Right lobe of liver (tissue), 6 donors: ENCODE results near the gene TNS3. TPM values are rescaled to one million over a fixed set of nuclear protein-coding genes. Genes with fewer than 3 reads are reported as not detected.
A peak's percentile ranks its signal among the peaks of the same experiment; 100 is the strongest.
"Not testable (repeated sequence)": the region's sequence is repeated elsewhere in the genome, so short reads cannot be mapped to it uniquely, and the experiment has no call there.

Source experiments
- ATAC-seq, 4 donors: fragments of 200-7000 bp; cut with Tn5 transposase; one replicate each; pipeline ENCODE4 v1.9.1; 2020; ENCODE audit warnings: mild to moderate bottlenecking in 4 of 4, moderate library complexity in 4 of 4
- DNase-seq, 3 donors: peaks; one replicate each; pipeline ENCODE4 v3.0.0-alpha.2; 2020
- H3K27ac ChIP-seq, 3 donors: fragments of 200-600 bp; one replicate each; pipeline ENCODE4 v1.8.0; 2022
- H3K27me3 ChIP-seq, 2 donors: fragments of 200-600 bp; one replicate each; pipeline ENCODE4 v1.8.0; 2022
- H3K36me3 ChIP-seq, 4 donors: fragments of 200-600 bp; sonication (generic) in 1 of 4; one replicate each; pipeline versions ENCODE4 v1.5.1 to v1.8.0; 2017 to 2022; ENCODE audit warnings: control low read depth in 1 of 4
- H3K4me1 ChIP-seq, 4 donors: fragments of 200-600 bp; sonication (generic) in 1 of 4; one replicate each; pipeline versions ENCODE4 v1.5.1 to v1.8.0; 2017 to 2022; ENCODE audit warnings: control low read depth in 1 of 4
- H3K4me3 ChIP-seq, 3 donors: fragments of 200-600 bp; one replicate each; pipeline ENCODE4 v1.8.0; 2022
- H3K9me3 ChIP-seq, 4 donors: fragments of 200-600 bp; sonication (generic) in 1 of 4; one replicate each; pipeline versions ENCODE4 v1.5.1 to v1.8.0; 2017 to 2022; ENCODE audit warnings: control low read depth in 1 of 4
- CTCF ChIP-seq, 4 donors: fragments of 200-600 bp in 3 of 4; fragments of 450-650 bp in 1 of 4; IDR thresholded peaks; one replicate each; pipeline versions ENCODE4 v1.5.1 to v1.8.0; 2016 to 2022; ENCODE audit warnings: antibody characterized with exemption in 4 of 4, mild to moderate bottlenecking in 2 of 4
- POLR2A ChIP-seq: fragments of 450-650 bp; IDR thresholded peaks from one replicate; pipeline ENCODE4 v1.6.1; 2017; ENCODE audit warnings: antibody characterized with exemption, mild to moderate bottlenecking
- WGBS: methylation state at CpG from one replicate; pipeline ENCODE4 v1.1.6; 2018; ENCODE audit warnings: low coverage, low lambda C conversion rate; ENCODE audit not compliant: insufficient coverage; ENCODE audit errors: missing lambda C conversion rate; 5-methylcytosine and 5-hydroxymethylcytosine counted together
- intact Hi-C, 2 donors: fragments of 100-400 bp; cut with DNase I; formaldehyde crosslinking; loops; one replicate each; pipeline versions ENCODE4 v1.11.2 to v1.14.1; 2022
- total RNA-seq, 6 experiments: library from RNA; depleted of rRNA in 2 of 6; stranded (reverse); fragments of >200 nt in 2 of 6; fragmentation: NEBNext Ultra II Directional in 3 of 6; extraction: Animal tissue kit (Norgen Biotek cat#: 25700) in 3 of 6; gene quantifications; one replicate each; pipeline versions ENCODE4 v1.1.0 to v1.2.4, GENCODE V29; 2016 to 2023
- donor health status: DM: no; HTN: yes; CAD: no.
- donor health status: DM: no; HTN: no; CAD: no.
- donor health status: DM: no; HTN: no; CAD: no.
- donor health status: DM: no; HTN: yes; CAD: no.
- donor health status: DM: no; HTN: yes; CAD: no.

TNS3 gene
- total RNA-seq, 6 experiments from 2014 or later, result 51.2 to 95.0 (median 58.4) TPM

GRCh38 chr7:47543056-47543455 is 38.9 kb downstream of the TNS3 start:
- Histone ChIP-seq H3K9me3 (no peaks in the 10 kb centered on the region), H3K4me3 (no peak overlapping the region), H3K27me3 (no peaks in the 10 kb centered on the region), H3K27ac (no peak overlapping the region), H3K36me3 (peaks cover 0 to 6% (median 0%) of the 10 kb centered on the region in 4 donors), H3K4me1 (peaks cover 0 to 19% (median 12%) of the 10 kb centered on the region in 4 donors)
- TF ChIP-seq CTCF (IDR thresholded peaks at IDR 0.05) (no peak), POLR2A (no peak)
- no CpG with 5 or more reads among the region's 4 CpGs for WGBS
- intact Hi-C loops, result no loop called here
- DNase-seq, result no peak
- ATAC-seq, result no peak

GRCh38 chr7:47542051-47542450 is 39.9 kb downstream of the TNS3 start:
- peaks cover 0 to 6% (median 0%) of the 10 kb centered on the region in 4 donors for H3K36me3 ChIP-seq
- no peaks in the 10 kb centered on the region for H3K27me3 ChIP-seq
- H3K4me3 ChIP-seq, result no peak overlapping the region
- ATAC-seq, result no peak
- H3K27ac ChIP-seq, result no peak overlapping the region
- DNase-seq, result no peak
- peaks cover 0 to 27% (median 17%) of the 10 kb centered on the region in 4 donors for H3K4me1 ChIP-seq
- intact Hi-C loops, result no loop called here
- H3K9me3 ChIP-seq, result no peaks in the 10 kb centered on the region
- 78% methylated on average over 1 of the region's 3 CpGs for WGBS
- TF ChIP-seq POLR2A (no peak), CTCF (IDR thresholded peaks at IDR 0.05) (no peak)

GRCh38 chr7:47541485-47541884 is 40.4 kb downstream of the TNS3 start:
- peaks cover 0 to 32% (median 18%) of the 10 kb centered on the region in 4 donors for H3K4me1 ChIP-seq
- H3K27ac ChIP-seq, H3K27me3 ChIP-seq, H3K9me3 ChIP-seq, H3K4me3 ChIP-seq, ATAC-seq, H3K36me3 ChIP-seq, intact Hi-C loops, DNase-seq: not testable (repeated sequence)
- WGBS, result 97% methylated on average over 9 of the region's 9 CpGs

- 66% methylated on average over 15 of the region's 22 CpGs for WGBS
- no peak for DNase-seq
These were observed 41.2 kb downstream of the TNS3 start for GRCh38 chr7:47540387-47541350.

More at GRCh38 chr7:47540387-47541350, 41.2 kb downstream of the TNS3 start:
- H3K36me3 ChIP-seq, result no peaks in the 10 kb centered on the region
- H3K4me1 ChIP-seq, result peaks cover 0 to 40% (median 22%) of the 10 kb centered on the region in 4 donors
- peak in 1 of 4 donors; percentile 5 for ATAC-seq
- intact Hi-C loops, result no loop called here
- no peaks in the 10 kb centered on the region for H3K9me3 ChIP-seq
- TF ChIP-seq POLR2A (no peak), CTCF (IDR thresholded peaks at IDR 0.05) (no peak)
- no peaks in the 10 kb centered on the region for H3K27me3 ChIP-seq
- peak overlapping the region in 1 of 3 donors; percentile 57 for H3K27ac ChIP-seq
- no peak overlapping the region for H3K4me3 ChIP-seq
